Measurements from ENCODE around the gene GABRP.

GABRP gene, protein sequence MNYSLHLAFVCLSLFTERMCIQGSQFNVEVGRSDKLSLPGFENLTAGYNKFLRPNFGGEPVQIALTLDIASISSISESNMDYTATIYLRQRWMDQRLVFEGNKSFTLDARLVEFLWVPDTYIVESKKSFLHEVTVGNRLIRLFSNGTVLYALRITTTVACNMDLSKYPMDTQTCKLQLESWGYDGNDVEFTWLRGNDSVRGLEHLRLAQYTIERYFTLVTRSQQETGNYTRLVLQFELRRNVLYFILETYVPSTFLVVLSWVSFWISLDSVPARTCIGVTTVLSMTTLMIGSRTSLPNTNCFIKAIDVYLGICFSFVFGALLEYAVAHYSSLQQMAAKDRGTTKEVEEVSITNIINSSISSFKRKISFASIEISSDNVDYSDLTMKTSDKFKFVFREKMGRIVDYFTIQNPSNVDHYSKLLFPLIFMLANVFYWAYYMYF

DNA sequence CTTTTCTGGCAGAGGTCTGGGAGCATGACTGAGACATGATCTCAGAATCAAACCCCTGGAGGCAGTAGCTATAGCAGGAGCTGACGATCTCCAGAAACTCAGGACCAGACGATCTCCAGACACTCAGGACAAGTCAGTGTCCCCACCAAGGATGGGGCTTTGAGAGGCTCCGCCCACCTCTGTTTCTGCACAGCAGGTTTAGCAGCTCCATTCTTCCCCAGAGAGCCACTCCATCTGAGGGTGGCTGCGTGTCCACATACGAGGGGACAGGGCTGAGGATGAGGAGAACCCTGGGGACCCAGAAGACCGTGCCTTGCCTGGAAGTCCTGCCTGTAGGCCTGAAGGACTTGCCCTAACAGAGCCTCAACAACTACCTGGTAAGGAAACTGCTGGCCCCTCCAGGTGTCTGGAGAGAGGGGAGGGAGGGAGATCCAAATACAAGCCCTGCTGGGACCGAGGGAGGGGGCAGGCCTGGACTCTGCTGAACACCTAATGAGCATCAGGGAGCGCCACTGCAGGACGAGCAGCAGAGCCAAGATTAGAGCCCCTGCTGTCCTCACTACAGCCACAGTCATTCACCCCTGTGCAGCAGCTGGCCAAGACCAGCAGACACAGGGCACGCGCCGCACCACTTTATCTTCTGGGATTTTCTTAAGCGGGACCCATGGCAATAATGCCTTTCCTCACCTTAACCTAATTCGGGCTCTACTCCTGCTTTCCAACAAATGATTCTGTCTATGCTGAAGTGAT lies at the start of gene GABRP:
GABRP (plus strand) TSS at position 228 of the 750 bp plus-strand sequence. CDS start 4,891 bp downstream, outside the sequence.
- DNase-seq (ENCODE audit: insufficient read length, low spot score) (no peak), FAIRE-seq (no peak)
- TF ChIP-seq POLR2A (IDR thresholded peaks at IDR 0.05; ENCODE audit: low read depth, low read length) = no peak

DNA sequence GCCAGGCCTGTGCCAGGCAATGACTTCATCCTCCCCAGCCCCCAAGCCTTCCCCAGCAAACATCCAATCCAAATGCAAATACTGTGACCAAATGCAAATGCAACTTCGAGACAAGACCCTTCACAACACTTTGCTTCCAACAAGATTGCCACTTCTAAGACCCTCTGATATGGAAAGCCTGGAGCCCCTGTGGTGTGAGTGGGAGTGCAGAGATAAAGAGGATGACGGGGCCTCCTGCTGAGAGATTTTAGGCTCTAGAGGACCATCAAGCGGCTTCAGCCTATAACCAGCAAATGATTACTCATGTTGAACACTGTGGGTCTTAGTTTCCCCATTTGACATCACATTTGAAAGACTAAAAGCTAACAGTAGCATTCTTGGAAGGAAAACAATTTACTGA lies 46.6 kb upstream of the GABRP start:
- DNase-seq (ENCODE audit: insufficient read length, low spot score) = no peak
- FAIRE-seq = no peak
- TF ChIP-seq POLR2A (IDR thresholded peaks at IDR 0.05; ENCODE audit: low read depth, low read length) = no peak

DNA sequence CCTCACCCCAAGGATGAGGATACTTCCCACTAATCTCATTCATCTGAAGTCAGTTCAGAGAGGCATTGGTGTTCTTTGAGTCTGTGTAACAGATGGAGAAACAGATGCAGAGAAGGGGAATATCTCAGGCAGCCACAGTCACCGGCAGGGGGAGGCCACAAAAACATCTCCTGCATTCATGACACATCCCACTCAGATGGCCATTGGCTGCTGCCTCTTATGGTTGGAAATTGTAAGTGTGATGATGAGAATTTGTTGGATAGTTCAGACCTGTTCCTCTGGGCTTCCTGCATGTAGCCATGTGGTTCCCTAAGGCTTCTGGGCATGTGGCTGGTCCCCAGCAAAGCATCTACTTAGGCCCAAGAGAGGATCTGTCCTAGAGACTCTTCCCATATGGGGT lies 45.9 kb upstream of the GABRP start:
- FAIRE-seq = no peak
- no peak for TF ChIP-seq POLR2A (IDR thresholded peaks at IDR 0.05; ENCODE audit: low read depth, low read length)
- DNase-seq (ENCODE audit: insufficient read length, low spot score) = no peak

DNA sequence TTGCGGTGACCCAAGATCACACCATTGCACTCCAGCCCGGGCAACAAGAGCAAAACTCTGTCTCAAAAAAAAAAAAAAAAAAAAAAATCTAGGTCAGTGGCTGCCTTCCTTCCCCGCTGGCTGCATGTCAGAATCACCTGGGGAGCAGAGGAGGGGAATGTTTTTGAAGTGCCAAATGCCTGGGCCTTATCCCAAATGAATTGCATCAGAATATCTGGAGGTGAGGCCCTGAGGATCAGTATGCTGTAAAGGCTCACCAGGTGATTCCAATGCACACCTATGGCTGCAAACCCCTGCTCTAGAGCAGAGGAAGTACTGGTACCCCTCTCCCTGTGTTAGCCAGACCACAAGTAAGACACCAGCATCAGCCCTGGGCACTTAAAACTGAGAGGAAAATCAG lies 44.7 kb upstream of the GABRP start:
- no peak for FAIRE-seq
- DNase-seq (ENCODE audit: insufficient read length, low spot score) = no peak
- TF ChIP-seq POLR2A (IDR thresholded peaks at IDR 0.05; ENCODE audit: low read depth, low read length) = no peak

DNA sequence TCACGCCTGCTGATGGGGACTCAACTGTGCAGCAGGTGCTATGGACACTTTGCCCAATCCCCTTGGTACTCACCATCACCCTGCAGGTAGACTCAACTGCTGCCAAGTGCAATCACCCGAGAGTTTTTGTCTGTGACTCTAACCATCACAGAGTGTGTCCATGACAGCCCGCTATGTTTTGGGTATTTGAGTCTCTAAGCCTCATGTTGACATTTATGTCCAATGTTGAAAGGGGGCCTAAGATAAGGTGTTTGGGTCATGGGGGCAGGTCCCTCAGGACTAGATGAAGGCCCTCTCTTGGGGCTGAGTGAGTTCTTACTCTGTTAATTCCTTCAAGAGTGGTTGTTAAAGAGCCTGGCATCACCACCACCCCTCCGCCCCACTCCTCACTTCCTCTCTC lies 44.1 kb upstream of the GABRP start:
- FAIRE-seq (no peak), DNase-seq (ENCODE audit: insufficient read length, low spot score) (no peak)
- no peak for TF ChIP-seq POLR2A (IDR thresholded peaks at IDR 0.05; ENCODE audit: low read depth, low read length)

DNA sequence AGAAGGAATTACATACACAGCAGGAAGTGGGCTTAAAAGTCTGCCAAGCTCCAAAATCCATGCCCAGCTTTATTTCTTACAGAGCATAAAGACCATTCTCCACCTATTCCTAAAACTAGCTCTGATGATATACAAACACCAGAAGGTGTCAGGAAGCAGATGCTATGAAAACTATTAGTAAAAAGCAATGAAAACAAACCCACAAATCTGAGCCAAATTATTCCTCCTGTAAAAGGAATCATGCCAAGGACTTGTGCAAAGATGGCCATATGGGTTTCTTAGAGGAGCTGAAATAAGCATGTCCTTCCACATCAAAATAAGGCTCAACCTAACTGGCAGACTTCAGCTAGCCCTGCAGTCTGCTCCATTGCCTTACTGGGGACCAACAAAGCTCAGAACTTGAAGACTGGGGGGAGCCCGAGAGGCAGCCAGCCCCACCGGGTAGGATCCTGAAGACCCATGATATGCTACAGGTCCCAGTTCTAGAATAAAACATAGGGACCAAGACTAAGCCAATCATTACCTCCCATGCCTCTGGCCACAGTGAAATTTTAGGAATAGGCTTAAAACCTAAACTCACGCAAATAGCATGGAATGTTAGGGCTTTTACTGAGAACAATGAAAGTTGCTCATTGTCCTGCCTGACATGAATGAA lies 42.8 kb upstream of the GABRP start:
- DNase-seq (ENCODE audit: insufficient read length, low spot score) = no peak
- FAIRE-seq = no peak
- no peak for TF ChIP-seq POLR2A (IDR thresholded peaks at IDR 0.05; ENCODE audit: low read depth, low read length)

DNA sequence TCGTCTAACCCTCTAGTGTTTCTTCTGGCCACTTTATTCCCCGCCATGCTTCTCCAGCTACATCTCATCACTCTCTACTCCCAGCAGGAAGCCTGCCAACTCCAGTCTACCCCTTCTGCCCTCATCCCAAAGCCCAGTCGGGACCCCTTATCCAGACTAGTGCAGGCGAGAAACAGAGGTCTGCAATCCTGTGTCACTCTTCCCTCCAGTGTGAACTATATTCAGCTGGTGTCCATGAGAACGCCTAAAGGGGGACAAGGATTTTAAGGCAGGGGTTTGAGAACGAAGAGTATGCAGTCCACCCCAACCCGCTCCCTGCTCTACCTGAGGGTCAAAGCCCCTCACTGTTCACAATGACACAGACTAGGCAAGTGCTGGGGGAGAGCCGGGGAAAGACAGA lies 41.7 kb upstream of the GABRP start:
- no peak for DNase-seq (ENCODE audit: insufficient read length, low spot score)
- TF ChIP-seq POLR2A (IDR thresholded peaks at IDR 0.05; ENCODE audit: low read depth, low read length) = no peak

DNA sequence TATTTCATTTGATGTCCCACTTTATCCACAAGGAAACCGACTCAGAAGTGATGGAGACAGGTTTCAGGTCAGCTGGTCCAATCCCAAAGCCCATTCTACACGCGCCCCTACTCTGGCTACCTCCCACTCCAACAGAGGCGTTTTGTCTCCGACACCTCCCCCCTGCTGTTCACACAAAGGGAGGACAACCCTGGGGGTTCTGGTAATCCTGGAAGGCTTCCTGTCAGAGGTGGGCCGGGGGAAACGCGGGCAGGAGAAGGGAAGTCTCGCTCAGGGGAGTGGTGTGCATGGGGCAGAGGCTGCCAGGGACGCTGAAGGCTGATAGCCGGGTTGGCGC lies 39.7 kb upstream of the GABRP start:
- FAIRE-seq (no peak), DNase-seq (ENCODE audit: insufficient read length, low spot score) (no peak)
- TF ChIP-seq POLR2A (IDR thresholded peaks at IDR 0.05; ENCODE audit: low read depth, low read length) = no peak

More for the DNA sequence above, 41.7 kb upstream of the GABRP start:
- no peak for FAIRE-seq

DNA sequence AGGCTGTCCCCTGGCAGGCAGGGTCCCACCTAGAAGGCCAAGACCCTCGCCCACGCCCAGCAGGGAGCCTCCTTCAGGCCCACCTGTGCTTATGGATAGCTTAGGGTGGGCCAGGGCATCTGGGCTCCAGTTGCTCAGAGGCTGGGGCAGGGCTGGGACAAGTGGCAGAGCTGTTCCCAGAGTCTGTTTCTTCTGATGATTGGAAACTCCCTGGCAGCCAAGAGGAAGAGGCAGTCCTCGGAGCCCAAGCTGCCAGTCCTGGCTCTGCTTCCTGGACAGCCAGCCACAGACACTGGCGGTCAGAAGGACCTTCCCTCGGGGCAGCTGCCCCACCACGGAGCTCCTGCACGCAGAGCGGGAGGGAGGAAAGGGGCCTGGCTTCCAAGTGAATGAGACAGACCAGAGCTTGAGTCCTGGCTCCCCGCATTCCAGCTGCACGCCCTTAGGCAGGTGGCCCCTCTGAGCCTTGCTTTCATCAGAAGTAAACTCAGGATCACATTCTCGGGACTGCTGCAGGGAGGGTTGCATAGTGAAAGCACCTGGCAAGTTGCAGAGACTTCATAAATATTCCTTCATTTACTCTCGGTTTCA lies 37.9 kb upstream of the GABRP start:
- FAIRE-seq (no peak), DNase-seq (ENCODE audit: insufficient read length, low spot score) (no peak)
- no peak for TF ChIP-seq POLR2A (IDR thresholded peaks at IDR 0.05; ENCODE audit: low read depth, low read length)

DNA sequence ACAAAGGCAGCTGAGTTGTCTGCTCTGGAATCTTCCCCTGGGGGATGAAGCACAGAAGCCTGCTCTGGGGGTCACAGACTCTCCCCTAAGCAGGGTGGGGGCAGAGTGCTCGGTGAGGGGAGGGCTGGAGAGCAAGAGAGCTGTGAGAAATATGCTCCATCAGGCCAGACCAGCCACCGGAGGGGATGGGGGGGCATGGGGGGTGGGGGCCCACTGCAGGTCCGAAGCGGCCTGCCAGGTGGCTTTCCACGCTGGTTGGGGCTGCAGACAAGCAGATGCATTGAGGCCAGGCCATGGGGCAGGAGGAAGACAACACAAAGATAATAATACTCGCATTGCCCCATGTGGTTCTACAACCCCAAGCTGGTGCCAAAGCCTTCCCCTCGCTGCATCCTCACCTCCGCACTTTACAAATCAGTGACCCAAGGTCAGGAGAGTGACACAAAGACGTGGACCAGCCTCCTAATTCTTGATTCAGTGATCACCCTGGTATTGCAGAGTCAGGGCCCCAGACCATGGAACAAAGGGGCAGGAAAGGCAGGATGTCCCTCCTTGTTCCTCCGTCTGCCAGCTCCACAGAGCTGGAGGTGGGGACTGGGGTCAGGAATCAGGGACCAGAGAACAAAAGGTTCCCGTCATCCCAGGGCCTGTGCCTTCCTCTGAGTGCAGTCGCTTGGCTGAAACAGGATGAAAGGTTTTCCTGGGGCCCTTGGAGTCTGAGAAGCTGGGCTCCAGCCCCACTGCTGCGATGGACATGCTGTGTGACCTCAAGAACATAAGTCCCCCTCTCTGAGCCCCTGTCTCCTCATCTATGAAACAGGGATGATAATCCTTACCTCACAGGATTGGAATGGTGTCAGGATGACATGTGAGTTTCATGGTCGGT lies 37.2 kb upstream of the GABRP start:
- DNase-seq (ENCODE audit: insufficient read length, low spot score) (no peak), FAIRE-seq (no peak)

DNA sequence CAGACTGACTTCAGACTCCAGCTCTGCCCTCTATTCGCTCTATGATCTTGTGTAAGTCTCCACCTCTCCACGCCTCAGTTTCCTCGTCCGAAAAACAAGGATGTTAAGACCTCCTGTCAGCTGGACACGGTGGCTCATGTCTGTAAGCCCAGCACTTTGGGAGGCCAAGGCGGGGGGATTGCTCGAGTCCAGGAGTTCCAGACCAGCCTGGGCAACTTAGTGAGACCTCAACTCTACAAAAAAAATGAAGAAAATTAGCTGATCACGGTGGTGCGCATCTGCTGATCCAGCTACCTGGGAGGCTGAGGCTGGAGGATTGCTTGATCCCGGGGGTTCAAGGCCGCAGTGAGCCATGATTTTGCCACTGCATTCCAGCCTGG lies 36.6 kb upstream of the GABRP start:
- DNase-seq (ENCODE audit: insufficient read length, low spot score) (no peak), FAIRE-seq (no peak)
- TF ChIP-seq POLR2A (IDR thresholded peaks at IDR 0.05; ENCODE audit: low read depth, low read length) = no peak

More for the DNA sequence above, 37.2 kb upstream of the GABRP start:
- no peak for TF ChIP-seq POLR2A (IDR thresholded peaks at IDR 0.05; ENCODE audit: low read depth, low read length)

DNA sequence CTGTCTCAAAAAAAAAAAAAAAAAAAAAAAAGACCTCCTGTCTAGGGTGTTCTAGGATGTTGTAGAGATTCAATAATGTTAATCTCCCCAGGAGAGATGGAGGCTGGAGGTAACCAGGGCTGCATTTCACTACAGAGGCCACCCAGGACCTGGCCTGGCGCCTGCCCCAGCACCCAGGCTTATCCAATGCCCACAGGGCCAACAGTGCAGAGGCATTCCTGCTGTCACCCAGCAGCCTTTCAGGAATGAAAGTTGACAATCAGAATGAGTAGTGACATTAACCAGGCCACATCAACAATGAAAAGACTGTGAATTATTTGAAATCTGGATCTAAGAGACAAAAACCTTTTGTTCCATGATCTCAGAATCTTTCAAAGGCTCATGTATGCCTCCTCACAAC lies 36.2 kb upstream of the GABRP start:
- no peak for FAIRE-seq
- DNase-seq (ENCODE audit: insufficient read length, low spot score) = no peak
- TF ChIP-seq POLR2A (IDR thresholded peaks at IDR 0.05; ENCODE audit: low read depth, low read length) = no peak

DNA sequence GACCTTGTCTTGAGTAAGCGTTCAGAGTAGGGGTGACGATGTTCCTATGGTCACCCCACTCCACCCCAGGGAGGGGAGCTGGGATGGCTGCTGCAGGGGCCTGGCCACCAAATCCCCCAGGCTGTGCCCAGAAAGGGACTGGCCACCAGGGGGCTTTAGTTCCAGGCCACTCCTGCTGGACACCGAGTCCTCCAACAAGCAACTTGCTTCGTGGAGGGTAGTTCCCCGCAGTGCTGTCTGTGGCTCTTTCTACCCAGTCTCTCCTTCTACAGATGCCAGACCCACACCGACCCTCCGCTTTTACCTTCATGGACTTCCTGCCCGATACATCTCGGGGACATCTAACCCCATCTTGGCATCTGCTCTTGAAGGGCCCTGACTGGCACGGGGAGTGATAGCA lies 35.7 kb upstream of the GABRP start:
- FAIRE-seq (no peak), DNase-seq (ENCODE audit: insufficient read length, low spot score) (no peak)
- no peak for TF ChIP-seq POLR2A (IDR thresholded peaks at IDR 0.05; ENCODE audit: low read depth, low read length)
